ENCODE results near the gene CCDC160.
"Not testable (repeated sequence)": the region's sequence is repeated elsewhere in the genome, so short reads cannot be mapped to it uniquely, and the experiment has no call there.

CCDC160 gene

DNA sequence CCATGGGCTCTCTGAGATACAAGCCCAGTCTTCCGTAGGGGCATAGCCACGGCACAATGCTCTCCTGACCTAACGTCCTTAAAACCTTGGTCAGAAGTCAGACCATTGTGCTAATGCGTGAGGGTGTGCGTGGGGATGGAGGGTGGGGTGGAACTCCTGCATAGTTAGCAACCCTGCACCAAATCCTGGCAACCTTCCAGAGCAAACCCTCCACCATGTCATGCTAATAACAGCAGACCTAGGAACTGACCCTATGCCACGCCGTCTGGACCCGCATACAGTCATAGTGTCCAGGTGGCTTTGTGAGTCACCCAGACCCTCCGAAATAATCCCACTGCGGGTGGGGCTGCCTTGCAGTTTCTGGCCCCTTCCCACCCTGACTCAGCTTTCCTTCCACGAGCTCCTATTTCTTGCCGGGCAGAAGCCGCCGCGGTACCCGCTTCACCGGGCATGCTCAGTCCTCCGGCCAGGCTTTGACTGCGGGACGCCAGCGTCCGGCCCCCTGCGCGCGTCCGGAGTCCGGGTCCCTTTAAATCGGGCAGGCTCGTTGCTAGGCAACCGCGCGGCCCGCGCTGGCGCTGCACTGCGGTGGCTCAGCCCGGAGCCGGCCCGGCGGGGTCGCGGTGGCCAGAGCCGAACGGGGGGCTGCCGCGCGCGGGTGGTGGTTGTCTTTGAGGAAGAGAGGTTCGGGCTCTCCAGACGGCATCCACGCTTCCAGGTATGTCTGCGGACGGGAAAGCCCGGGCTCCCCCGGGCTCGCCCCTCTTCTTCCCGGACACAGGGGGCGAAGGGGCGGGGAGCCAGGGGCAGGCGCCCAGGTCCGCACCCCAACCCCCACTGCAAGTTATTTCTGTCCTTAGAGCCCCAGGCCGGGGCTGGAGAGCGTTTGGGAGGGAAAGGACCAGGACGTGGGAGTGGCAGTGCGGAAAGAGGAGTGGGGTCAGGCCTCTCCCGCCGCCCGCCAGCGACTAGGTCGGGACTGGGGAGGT, at the start of gene CCDC160:
TSS of gene CCDC160 (plus strand) at position 557 of the 989 bp plus-strand sequence. CDS start 7,619 bp downstream, outside the sequence.
- FAIRE-seq, result no peak

DNA sequence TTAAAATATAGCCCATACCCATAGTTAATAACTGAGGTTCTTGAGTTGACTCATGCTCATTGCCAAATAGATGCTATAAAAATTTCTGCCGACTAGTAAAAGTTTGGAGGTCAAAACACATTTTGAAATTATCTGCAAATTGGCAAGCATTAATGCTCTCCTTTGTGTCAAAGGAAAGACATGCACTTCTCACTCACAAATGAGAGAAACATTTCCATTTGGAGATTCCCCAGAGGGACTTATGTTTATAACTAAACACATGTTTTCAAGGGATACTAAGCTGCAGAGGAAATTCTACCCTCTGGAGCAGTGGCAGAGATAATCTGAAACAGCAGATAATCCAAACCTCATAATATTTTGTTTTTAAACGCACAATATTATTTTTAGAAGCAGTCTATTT, 45.7 kb upstream of the CCDC160 start:
- no peak for FAIRE-seq

GRCh38 chrX:134194915-134195314, 42.1 kb upstream of the CCDC160 start:
- FAIRE-seq, result no peak

DNA sequence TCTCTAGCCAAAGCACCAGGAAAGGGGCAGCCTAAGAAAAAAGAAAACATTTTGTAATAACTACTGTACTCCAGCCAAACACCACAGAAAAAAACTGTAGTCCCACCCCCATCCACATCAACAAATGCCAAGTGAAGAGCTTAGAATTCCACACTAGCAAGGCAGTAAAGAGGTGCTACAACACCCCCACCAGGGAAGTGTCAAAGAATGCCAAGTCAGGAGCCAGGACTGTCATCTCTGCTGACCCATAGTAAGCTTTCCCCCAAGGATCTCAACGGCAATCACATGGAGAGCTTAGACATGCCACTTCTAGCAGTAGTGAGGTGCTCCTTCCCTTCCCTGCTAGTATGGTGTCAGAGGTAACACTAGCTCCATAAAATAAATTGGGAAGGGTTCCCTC, 34.4 kb upstream of the CCDC160 start:
- FAIRE-seq, result no peak

GRCh38 chrX:134206221-134206620, 30.8 kb upstream of the CCDC160 start:
- no peak for FAIRE-seq

DNA sequence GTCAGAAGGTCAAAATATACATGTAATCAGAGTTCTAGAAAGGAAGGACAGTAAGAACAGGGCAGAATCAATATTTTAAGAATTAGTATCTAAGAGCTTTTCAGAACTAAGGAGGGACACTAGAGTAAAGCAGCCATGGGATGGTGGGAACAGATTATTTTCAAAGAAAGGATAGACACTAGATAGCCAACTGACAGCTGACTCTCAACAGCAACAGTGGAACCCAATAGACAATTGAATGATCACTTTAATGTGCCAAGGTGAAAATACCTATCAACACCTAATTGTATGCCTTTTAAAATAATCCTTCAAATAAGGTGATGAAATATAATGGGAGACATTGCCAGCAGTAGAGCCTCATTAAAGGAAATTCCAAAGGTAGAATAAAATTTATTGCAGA, 26.5 kb upstream of the CCDC160 start:
- no peak for FAIRE-seq

GRCh38 chrX:134235236-134235635, 1.7 kb upstream of the CCDC160 start:
- FAIRE-seq, result no peak

GRCh38 chrX:134238144-134238543, 1.2 kb downstream of the CCDC160 start:
- FAIRE-seq, result not testable (repeated sequence)

GRCh38 chrX:134239016-134239415, 2.0 kb downstream of the CCDC160 start:
- FAIRE-seq, result no peak

DNA sequence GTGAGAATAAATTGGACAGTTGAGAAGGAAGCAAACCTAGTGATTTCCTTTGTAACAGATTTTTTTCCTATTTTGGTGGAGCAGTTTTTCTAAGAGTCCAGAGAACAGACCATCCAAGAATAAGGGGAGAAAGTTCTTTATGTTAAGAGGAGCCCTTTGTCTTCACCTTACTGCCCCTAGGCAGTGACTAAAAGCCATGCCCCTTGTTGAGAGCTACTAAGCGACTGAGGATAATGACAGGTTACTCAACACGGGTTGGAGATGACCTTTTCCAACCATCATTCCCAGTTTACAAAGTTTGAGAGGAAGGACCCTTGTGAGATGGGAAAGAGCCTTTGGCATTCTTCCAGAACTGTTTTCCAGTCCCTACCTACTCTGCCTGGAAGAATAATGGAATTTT, 3.2 kb downstream of the CCDC160 start:
- FAIRE-seq, result no peak

GRCh38 chrX:134241960-134242619, 5.1 kb downstream of the CCDC160 start:
- no peak for FAIRE-seq

DNA sequence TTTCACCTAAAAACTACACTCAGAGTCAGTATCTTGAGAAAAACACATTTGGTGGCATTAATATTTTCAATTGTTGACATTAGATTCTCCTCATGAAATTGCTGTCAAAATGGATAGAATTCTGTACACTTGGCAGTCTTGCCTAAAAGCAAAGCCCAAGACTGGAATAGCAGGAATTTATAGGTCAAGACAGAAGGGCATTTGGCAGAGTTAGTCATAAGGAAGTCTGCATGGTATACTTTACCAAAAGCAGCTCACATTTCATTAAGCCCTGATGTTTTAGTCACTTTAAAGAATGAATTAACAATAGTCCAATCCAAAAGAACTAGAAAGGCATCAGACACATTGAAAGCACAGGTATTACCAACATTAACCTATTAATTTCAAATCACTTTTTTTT, 7.1 kb downstream of the CCDC160 start:
- FAIRE-seq, result no peak

DNA sequence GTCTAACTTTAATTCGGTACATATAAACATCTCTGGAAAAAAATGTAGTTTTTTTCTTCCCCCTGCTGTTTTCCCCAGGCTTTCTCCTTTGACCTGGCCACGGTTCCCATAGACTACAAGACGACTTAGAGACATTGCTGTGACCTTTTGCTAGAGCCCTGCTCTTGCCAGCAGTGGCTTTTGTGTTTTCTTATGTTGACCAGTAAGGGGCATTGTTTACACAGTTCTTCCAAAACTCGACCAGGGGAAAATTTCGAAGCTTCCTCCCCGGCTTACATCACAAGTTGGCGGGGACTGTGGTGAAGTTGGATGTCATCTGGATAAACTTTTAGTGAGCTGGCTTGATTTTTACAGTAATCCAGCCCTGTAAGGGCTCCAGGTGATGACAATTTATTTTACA, 9.3 kb downstream of the CCDC160 start:
- peak; percentile 47 for FAIRE-seq

GRCh38 chrX:134247492-134247891, 10.5 kb downstream of the CCDC160 start:
- no peak for FAIRE-seq

DNA sequence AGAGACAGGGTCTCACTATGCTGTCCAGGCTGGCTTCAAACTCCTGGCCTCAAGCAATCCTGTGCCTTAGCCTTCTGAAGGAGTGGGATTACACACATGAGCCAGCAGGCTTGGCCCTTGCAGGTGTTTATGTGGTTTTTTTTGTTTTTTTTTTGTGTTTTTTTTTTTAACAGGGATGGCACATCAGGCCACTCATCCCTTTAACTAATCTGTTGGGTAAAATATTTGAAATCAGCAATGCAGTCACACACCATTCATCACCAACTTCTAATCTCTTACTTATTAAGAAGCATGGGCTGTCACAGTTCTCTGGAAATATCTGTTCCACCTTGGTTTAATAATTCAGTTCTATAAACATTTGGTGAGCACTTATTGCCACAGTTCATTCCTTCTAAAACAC, 12.3 kb downstream of the CCDC160 start:
- no peak for FAIRE-seq

GRCh38 chrX:134251241-134251640, 14.3 kb downstream of the CCDC160 start:
- FAIRE-seq, result no peak

GRCh38 chrX:134254511-134254910, 17.5 kb downstream of the CCDC160 start:
- FAIRE-seq, result no peak

DNA sequence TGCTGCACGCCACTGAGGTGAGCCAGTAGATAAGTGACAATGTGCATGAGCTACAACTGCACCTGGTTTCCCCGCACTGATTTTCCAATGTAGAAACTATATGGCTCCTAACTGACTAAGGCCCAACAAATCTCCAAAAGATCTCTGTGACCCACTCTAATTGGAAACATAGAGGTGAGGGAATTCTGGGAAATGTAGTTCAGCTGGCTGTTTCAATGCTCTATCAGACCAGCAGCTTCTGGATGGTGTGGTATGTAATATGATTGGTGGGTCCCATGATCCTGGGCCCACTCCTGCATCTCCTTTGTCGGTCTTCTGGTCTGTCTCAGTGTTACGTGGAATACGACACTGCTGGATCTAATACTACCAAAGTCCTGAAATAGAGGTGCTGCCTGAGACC, 18.6 kb downstream of the CCDC160 start:
- no peak for FAIRE-seq

- FAIRE-seq, result no peak
Observed at GRCh38 chrX:134256684-134257083, 19.7 kb downstream of the CCDC160 start.

DNA sequence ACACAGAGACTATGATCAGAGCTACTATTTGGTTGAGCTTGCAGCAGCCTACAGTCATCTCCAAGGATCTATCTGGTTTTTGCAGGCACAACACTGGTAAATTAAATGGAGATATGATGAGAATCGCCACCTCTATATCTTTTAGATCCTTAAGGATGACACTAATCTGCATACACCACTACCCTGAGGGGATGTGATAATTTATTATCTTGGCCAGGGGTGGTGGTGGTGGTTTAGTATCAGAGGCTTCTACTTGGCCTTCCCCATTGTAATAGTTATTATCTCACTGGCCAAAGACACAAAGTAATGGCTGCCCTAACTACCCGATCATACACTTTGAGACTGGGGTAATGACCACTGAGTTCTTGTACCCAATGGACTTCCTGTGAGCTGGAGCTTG, 21.2 kb downstream of the CCDC160 start:
- no peak for FAIRE-seq

DNA sequence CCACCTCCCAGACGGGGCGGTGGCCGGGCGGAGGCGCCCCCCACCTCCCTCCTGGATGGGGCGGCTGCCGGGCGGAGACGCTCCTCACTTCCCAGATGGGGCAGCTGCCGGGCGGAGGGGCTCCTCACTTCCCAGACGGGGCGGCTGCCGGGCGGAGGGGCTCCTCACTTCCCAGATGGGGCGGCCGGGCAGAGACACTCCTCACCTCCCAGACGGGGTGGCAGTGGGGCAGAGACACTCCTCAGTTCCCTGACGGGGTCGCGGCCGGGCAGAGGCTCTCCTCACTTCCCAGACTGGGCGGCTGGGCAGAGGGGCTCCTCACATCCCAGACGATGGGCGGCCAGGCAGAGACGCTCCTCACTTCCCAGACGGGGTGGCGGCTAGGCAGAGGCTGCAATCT, 49.0 kb downstream of the CCDC160 start:
- not testable (repeated sequence) for FAIRE-seq

DNA sequence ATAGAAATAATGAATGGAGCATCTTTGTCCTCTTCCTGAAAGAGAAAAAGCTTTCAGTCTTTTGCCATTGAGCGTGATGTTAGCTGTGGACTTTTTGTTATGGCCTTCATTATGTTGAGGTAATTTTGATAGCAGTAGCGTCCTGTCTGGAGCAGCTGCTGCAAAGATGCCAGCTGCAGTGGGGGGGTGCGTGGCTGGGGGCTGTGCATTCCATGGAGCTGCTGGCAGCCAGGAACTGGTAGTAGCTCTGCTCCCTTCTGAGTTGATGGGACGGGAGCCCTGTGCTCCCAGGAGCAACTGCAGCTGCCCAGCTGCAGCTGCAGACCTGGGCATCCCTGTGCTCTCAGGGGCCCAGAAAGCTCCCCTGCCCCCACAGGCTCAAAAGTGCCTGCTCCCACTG, 50.4 kb downstream of the CCDC160 start:
- FAIRE-seq, result no peak

GRCh38 chrX:134294548-134294947, 57.6 kb downstream of the CCDC160 start:
- no peak for FAIRE-seq

Measured in TTC549 (cell line).